GM10248 (cell line): ENCODE measurements around the gene DLGAP3.

Experiments used
- CTCF ChIA-PET: fragments of 300-600 bp; sonication (Branson Sonifier 250); formaldehyde crosslinking; extraction: SDS; loops from one replicate; lab custom pipeline; 2021; ENCODE audit warnings: antibody characterized with exemption; lab: Yijun Ruan, JAX
- POLR2A ChIA-PET: fragments of 350-650 bp; sonication (Branson Sonifier 250); formaldehyde crosslinking; extraction: SDS; loops from one replicate; lab custom pipeline; 2020; ENCODE audit warnings: antibody characterized with exemption; lab: Yijun Ruan, JAX
- DNase-seq: peaks from one replicate; pipeline ENCODE4 v3.0.0; 2012; ENCODE audit errors: extremely low spot score
- TF ChIP-seq, protein P1 (sequence below): IDR thresholded peaks from 2 replicates; pipeline ENCODE4 v1.5.1; 2012; ENCODE audit warnings: mild to moderate bottlenecking, low read depth; ENCODE audit errors: extremely low read depth, missing control alignments, control extremely low read depth

The DLGAP3 gene

DNA sequence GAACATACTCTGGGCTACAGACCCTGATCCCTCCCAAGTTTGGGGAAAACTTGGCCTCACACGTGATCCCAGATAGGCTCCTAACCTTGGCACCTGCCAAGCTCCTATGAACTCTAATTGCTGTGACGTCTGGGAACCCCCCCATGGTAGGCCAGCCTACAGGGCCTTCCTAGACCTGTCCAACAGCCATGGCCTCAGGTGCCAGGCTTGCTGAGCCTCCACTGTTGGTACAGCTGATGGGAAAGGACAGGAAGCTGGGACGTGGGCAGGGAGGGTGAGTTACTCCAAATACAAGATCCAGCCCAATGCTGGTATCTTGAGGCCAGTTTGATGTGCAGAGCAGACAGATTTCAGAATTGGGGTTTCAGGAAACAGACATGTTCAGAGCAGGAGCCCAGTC is 89.0 kb downstream of the DLGAP3 start:
- TF ChIP-seq, protein P1, sequence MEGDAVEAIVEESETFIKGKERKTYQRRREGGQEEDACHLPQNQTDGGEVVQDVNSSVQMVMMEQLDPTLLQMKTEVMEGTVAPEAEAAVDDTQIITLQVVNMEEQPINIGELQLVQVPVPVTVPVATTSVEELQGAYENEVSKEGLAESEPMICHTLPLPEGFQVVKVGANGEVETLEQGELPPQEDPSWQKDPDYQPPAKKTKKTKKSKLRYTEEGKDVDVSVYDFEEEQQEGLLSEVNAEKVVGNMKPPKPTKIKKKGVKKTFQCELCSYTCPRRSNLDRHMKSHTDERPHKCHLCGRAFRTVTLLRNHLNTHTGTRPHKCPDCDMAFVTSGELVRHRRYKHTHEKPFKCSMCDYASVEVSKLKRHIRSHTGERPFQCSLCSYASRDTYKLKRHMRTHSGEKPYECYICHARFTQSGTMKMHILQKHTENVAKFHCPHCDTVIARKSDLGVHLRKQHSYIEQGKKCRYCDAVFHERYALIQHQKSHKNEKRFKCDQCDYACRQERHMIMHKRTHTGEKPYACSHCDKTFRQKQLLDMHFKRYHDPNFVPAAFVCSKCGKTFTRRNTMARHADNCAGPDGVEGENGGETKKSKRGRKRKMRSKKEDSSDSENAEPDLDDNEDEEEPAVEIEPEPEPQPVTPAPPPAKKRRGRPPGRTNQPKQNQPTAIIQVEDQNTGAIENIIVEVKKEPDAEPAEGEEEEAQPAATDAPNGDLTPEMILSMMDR, result no peak
- POLR2A ChIA-PET, result no interaction called here
- no peak for DNase-seq
- CTCF ChIA-PET, result interaction anchor here (1.0 to 6.1 kb wide), 2 partner anchors 12 to 54 kb away, joined by 3 to 44 read pairs; no protein-coding TSS in a partner anchor

DNA sequence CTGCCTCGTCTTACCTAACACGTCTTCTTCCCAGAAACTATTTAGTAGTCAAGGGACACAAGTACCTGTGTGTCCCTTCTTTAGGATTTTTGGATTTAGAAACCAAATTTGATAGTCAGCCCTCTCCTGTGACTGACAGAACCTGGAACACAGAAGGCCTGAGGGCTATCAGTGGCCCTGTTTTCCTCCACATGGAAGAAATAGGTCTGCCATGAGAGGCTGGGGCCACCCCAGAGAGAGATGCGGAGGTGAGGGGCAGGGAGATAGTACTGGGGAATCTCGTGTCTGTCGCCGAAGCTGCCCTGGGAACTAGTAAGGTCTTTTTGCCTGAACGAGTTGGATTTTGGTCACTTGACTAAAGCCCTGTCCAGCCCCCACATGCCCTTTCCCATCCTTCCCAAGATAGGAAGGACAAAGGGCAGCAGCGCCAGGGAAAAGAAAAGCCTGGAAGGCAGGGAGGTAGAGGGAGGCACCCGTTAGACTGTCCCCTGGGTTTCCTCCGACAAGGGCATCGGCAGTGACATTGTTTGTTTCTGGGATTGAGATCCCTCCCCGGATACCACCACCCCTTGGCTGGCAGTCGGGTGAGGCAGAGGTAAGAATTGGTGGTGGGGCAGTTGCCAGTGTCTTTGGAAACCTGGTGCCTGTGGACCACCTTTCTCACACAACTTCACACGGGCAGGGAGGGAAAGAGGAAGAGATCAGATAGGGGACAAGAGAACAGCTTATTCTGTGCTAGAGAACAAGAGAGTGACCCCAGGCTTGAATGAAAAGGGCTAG is 89.7 kb downstream of the DLGAP3 start:
- ChIA-PET POLR2A (no interaction called here), CTCF (interaction anchor here (1.0 to 6.1 kb wide), 2 partner anchors 13 to 54 kb away, joined by 3 to 44 read pairs; no protein-coding TSS in a partner anchor)
- no peak for DNase-seq
- TF ChIP-seq, protein P1, result no peak

DNA sequence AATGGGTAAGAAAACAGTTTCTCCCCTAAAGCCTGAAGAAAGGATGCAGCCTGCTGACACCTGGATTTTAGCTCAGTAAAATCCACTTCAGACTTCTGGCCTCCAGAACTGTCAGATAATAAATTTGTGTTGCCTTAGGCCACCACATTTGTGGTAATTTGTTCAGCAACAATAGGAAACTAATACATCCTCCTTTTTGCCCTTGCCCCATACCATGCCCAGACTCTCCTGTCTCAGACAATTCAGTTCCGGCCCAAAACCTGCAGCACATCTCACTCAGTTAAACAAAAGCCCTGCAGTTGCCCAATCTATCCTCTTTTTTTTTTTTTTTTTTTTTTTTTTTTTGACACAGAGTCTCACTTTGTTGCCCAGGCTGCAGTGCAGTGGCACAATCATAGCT is 95.7 kb downstream of the DLGAP3 start:
- POLR2A ChIA-PET, result interaction anchor here (0.6 kb wide), 1 partner anchor 1088 kb away, joined by 5 read pairs; no protein-coding TSS in a partner anchor
- CTCF ChIA-PET, result interaction anchor here (0.7 kb wide), 1 partner anchor 19 kb away, joined by 3 read pairs; no protein-coding TSS in a partner anchor
- TF ChIP-seq, protein P1, result no peak
- no peak for DNase-seq

DNA sequence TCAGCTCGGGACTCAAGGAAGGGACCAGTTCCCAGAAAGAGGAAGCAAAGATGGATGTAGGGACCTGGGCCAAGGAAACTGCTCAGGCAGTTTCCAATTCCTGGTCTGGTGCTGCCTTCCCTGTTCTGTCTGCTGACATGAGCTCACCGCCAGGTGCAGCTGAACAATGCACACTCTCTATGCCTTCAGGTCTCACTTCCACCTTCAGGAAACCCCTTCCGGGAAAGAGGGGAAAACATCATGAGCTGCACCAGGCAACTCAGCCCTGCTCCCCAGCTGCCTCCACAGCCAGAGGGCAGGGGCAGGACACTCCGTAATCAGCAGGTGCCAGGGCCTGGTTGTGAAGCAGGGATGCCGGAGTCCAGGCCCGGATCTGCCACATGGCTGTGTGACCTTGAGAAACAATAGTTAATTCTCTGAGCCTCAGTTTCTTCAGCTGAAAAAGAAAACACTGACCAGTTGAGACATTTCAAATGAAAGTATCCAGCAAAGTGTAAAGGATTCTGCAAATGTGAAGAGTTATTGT is 97.7 kb downstream of the DLGAP3 start:
- POLR2A ChIA-PET, result no interaction called here
- TF ChIP-seq, protein P1, result no peak
- CTCF ChIA-PET, result interaction anchor here (1.6 kb wide), 1 partner anchor 21 kb away, joined by 6 read pairs; no protein-coding TSS in a partner anchor
- no peak for DNase-seq

DNA sequence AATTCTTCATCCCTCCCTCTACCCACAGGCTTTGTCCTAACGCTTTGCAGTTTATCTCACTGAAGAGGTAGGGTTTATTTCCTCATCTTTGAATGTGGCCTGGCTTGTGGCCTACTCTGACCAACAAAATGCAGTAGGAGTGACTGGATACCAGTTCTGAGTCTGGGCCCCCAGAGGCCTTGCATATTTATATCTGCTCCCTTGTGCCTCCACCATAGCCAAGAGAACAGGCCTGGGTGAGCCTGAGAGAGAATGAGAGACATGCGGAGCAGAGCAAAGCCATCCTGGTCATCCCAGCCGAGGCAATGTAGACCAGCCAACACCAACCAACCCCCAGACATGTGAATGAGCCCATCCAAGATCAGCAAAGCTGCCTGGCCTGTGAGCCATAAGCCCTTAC is 100.2 kb downstream of the DLGAP3 start:
- ChIA-PET POLR2A (no interaction called here), CTCF (no interaction called here)
- TF ChIP-seq, protein P1, result no peak
- DNase-seq, result no peak

DNA sequence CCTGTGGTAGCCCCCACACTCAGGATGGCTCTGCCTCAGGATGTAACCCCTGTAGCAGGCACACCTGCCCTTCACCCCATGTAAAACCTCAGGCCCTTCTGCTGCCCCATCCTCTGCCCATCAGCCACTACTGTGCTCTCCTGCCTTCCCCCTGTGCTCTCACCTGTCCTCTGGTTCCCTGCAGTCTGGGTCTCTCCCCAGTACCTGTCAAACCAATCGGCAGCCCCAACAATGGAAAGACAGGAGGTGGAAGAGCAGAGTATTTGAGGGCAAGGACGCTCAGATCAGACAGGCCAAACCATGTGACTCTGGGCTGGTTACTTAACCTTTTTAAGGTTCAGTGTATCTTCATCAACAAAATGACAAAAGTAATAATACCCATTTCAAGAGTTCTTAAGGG is 100.8 kb downstream of the DLGAP3 start:
- TF ChIP-seq, protein P1, result no peak
- DNase-seq, result no peak
- ChIA-PET CTCF (no interaction called here), POLR2A (no interaction called here)
